Tibial nerve (tissue), 4 donors: ENCODE measurements around the gene TRAPPC2L.

ENCODE experiments used
- CTCF ChIP-seq, 5 experiments: fragments of 200-600 bp in 3 of 5; fragments of 450-650 bp in 2 of 5; sonication (generic) in 3 of 5; IDR thresholded peaks; one replicate each; pipeline ENCODE4 v1.5.1; 2016 to 2019; ENCODE audit warnings: antibody characterized with exemption in 5 of 5, mild to moderate bottlenecking in 3 of 5, moderate library complexity in 2 of 5
- EP300 ChIP-seq, 2 donors: sonication (generic); formaldehyde crosslinking; IDR thresholded peaks; one replicate each; pipeline ENCODE4 v1.6.1; 2017; ENCODE audit warnings: antibody characterized with exemption in 2 of 2, mild to moderate bottlenecking in 1 of 2
- POLR2A ChIP-seq, 2 donors: fragments of 450-650 bp; IDR thresholded peaks; one replicate each; pipeline ENCODE4 v1.6.1; 2017; ENCODE audit warnings: antibody characterized with exemption in 2 of 2, mild to moderate bottlenecking in 2 of 2, moderate library complexity in 2 of 2

GRCh38 chr16:88906020-88906419 lies 49.1 kb downstream of the TRAPPC2L start:
- TF ChIP-seq EP300 (IDR thresholded peaks at IDR 0.05) (no peak), CTCF (IDR thresholded peaks at IDR 0.05) (no peak), POLR2A (IDR thresholded peaks at IDR 0.05) (no peak)
